NT2/D1 (cell line): ENCODE results near the gene RASGRP1.

Source experiments
- YY1 ChIP-seq: IDR thresholded peaks from 2 replicates; pipeline ENCODE4 v1.6.1; 2011; ENCODE audit not compliant: insufficient read length, insufficient read depth
- ZNF274 ChIP-seq: IDR thresholded peaks from 2 replicates; pipeline ENCODE4 v1.6.1; 2011; ENCODE audit warnings: mild to moderate bottlenecking, low read depth, low read length

GRCh38 chr15:38475361-38475760, 89.3 kb downstream of the RASGRP1 start:
- TF ChIP-seq YY1 (no peak), ZNF274 (no peak)
